A673 (cell line): ENCODE measurements around the gene TEX2. TPM values are rescaled to one million over a fixed set of nuclear protein-coding genes. Genes with fewer than 3 reads are reported as not detected.

Source experiments
- BruUV-seq: library from RNA; stranded (reverse); fragments of 400-500 nt; replicated peaks from 2 replicates; lab custom pipeline; 2021; lab: Mats Ljungman, UMichigan
- CTCF ChIA-PET: fragments of 300-600 bp; sonication (Branson Sonifier 250); formaldehyde crosslinking; loops from one replicate; lab custom pipeline; 2022; ENCODE audit warnings: antibody characterized with exemption; lab: Charles Lee
- POLR2A ChIA-PET: fragments of 300-600 bp; sonication (Branson Sonifier 250); formaldehyde crosslinking; loops from one replicate; lab custom pipeline; 2022; ENCODE audit warnings: antibody characterized with exemption; ENCODE audit not compliant: low non-redundant PET; lab: Charles Lee
- DNase-seq: peaks from one replicate; pipeline ENCODE4 v3.0.0-alpha.2; 2015; ENCODE audit warnings: low spot score
- H3K27ac ChIP-seq: fragments of 200-600 bp; sonication (generic); 2 replicates; pipeline ENCODE4 v1.5.1; 2016; ENCODE audit warnings: mixed run types, low read depth, mild to moderate bottlenecking, mixed read lengths, antibody characterized with exemption, low read length; ENCODE audit not compliant: poor library complexity, severe bottlenecking
- H3K27me3 ChIP-seq: fragments of 200-600 bp; sonication (generic); replicated peaks from 2 replicates; pipeline ENCODE4 v1.6.1; 2017; ENCODE audit warnings: mixed run types, low read depth, mild to moderate bottlenecking, mixed read lengths, antibody characterized with exemption, low read length; ENCODE audit not compliant: insufficient read depth, poor library complexity
- H3K36me3 ChIP-seq: fragments of 200-600 bp; sonication (generic); 2 replicates; pipeline ENCODE4 v1.6.1; 2016; ENCODE audit warnings: mixed run types, mild to moderate bottlenecking, mixed read lengths, antibody characterized with exemption, low read length; ENCODE audit not compliant: insufficient read depth, poor library complexity, severe bottlenecking
- H3K4me1 ChIP-seq: fragments of 200-600 bp; sonication (generic); 2 replicates; pipeline ENCODE4 v1.6.1; 2017; ENCODE audit warnings: mixed run types, mild to moderate bottlenecking, mixed read lengths, antibody characterized with exemption, low read length; ENCODE audit not compliant: insufficient read depth, poor library complexity, severe bottlenecking
- H3K4me3 ChIP-seq: fragments of 200-600 bp; sonication (generic); 2 replicates; pipeline ENCODE4 v1.5.1; 2016; ENCODE audit warnings: low read depth, mixed run types, mild to moderate bottlenecking, mixed read lengths, low read length; ENCODE audit not compliant: poor library complexity, severe bottlenecking
- H3K9me3 ChIP-seq: fragments of 200-600 bp; sonication (generic); 2 replicates; pipeline ENCODE4 v1.6.1; 2016; ENCODE audit warnings: mixed run types, low read depth, mild to moderate bottlenecking, mixed read lengths, antibody characterized with exemption, low read length; ENCODE audit not compliant: poor library complexity, severe bottlenecking
- CTCF ChIP-seq: fragments of 300-800, 200-600 bp; sonication (generic); conservative IDR thresholded peaks from 2 replicates; pipeline ENCODE4 v1.5.1; 2017; ENCODE audit warnings: low read depth, mild to moderate bottlenecking, antibody characterized with exemption, low read length, moderate library complexity, mixed read lengths
- EZH2 ChIP-seq: fragments of 200-600 bp; sonication (generic); IDR thresholded peaks from 2 replicates; pipeline ENCODE4 v1.6.1; 2017; ENCODE audit warnings: borderline replicate concordance, low read depth, mild to moderate bottlenecking, mixed read lengths, antibody characterized with exemption, low read length; ENCODE audit not compliant: poor library complexity, severe bottlenecking
- intact Hi-C: fragments of 100-400 bp; cut with micrococcal nuclease; formaldehyde crosslinking; loops from one replicate; pipeline ENCODE4 v1.10.0; 2022; ENCODE audit not compliant: unreplicated experiment
- total RNA-seq: library from RNA; stranded (reverse); gene quantifications from 2 replicates; pipeline ENCODE4 v1.2.3, GENCODE V29; 2021

Gene TEX2
- total RNA-seq, 1 experiment from 2014 or later, result 16.1 TPM

GRCh38 chr17:64117981-64118979, 144.8 kb downstream of the TEX2 start:
- H3K27me3 ChIP-seq, result no peaks in the 10 kb centered on the region
- BruUV-seq, result no TSS peak
- TF ChIP-seq EZH2 (no peak), CTCF (no peak)
- intact Hi-C loops, result no loop called here
- peak; percentile 66 for DNase-seq
- ChIA-PET CTCF (no interaction called here), POLR2A (interaction anchor here (0.6 kb wide), 1 partner anchor 71 kb away, joined by 6 read pairs; no protein-coding TSS in a partner anchor)
- H3K4me1 ChIP-seq, result peaks cover 32% of the 10 kb centered on the region
- peak overlapping the region; percentile 3 for H3K27ac ChIP-seq
- no peaks in the 10 kb centered on the region for H3K36me3 ChIP-seq
- no peak overlapping the region for H3K4me3 ChIP-seq
- no peaks in the 10 kb centered on the region for H3K9me3 ChIP-seq

GRCh38 chr17:64115822-64116534, 147.1 kb downstream of the TEX2 start:
- DNase-seq, result no peak
- Histone ChIP-seq H3K36me3 (no peaks in the 10 kb centered on the region), H3K4me3 (no peak overlapping the region), H3K9me3 (no peaks in the 10 kb centered on the region), H3K27me3 (no peaks in the 10 kb centered on the region), H3K27ac (no peak overlapping the region), H3K4me1 (peaks cover 30% of the 10 kb centered on the region)
- ChIA-PET CTCF (no interaction called here), POLR2A (interaction anchor here (0.7 kb wide), 1 partner anchor 67 kb away, joined by 6 read pairs; no protein-coding TSS in a partner anchor)
- no TSS peak for BruUV-seq
- intact Hi-C loops, result no loop called here
- no peak for TF ChIP-seq CTCF
- TF ChIP-seq EZH2, result no peak

GRCh38 chr17:64115043-64115698, 147.9 kb downstream of the TEX2 start:
- H3K27ac ChIP-seq, result no peak overlapping the region
- no TSS peak for BruUV-seq

More at GRCh38 chr17:64115043-64115698, 147.9 kb downstream of the TEX2 start:
- Histone ChIP-seq H3K4me1 (peaks cover 22% of the 10 kb centered on the region), H3K27me3 (no peaks in the 10 kb centered on the region), H3K9me3 (no peaks in the 10 kb centered on the region), H3K4me3 (no peak overlapping the region), H3K36me3 (no peaks in the 10 kb centered on the region)
- intact Hi-C loops, result no loop called here
- TF ChIP-seq CTCF (no peak), EZH2 (no peak)
- ChIA-PET CTCF (no interaction called here), POLR2A (no interaction called here)
- DNase-seq, result no peak
